ENCODE results near the gene FAM120AOS. TPM values are rescaled to one million over a fixed set of nuclear protein-coding genes. Genes with fewer than 3 reads are reported as not detected.

The FAM120AOS gene
- 46.1 to 49.6 TPM (median 48.2 TPM) in 5 replicates for total RNA-seq (2022; extraction: Qiagen RNA extraction; ENCODE audit: low read depth)

DNA sequence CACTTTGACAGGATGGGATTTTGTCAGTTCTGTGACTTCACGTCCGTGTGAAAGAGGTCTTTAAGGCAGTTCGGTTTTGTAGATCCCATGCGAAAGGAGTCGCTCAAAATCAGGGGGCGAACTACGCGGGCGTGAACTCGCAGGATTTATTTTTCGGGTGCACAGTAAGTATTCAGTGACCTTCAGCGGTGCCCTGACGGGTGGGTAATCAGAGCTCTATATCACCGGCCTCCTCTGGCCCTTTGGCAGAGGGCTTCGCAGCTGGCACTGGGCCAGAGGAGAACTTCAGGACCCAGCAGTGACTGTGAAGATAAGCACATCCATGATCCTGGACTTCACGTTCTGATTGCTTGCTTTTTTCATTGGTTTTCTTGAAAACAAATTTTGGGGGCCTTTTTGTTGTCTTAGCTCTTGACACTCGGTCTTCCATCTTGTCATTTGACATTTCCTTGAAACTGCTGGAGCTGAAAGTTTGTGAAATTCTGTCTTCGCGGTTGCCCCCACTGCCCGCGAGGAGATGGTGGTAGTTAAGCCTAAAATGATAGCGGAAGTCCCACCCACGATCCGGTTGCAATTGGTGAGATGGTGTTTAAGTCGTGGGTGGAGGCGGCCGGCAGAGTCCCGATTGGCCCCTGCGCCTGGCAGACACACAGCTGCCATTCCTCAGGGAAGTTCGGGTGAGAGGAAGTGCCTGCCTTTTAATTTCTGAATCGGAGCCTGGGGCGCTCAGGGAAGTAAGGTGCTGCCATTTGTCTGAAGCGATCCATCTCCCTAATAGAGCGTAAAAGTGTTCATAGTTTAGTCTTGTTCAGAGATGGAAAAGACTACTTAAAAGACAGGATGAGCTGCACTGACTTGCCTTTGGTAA lies at the start of gene FAM120AOS:
Gene FAM120AOS (minus strand): TSS at position 535 of the 868 bp plus-strand sequence. CDS start 872 bp downstream, outside the sequence.

DNA sequence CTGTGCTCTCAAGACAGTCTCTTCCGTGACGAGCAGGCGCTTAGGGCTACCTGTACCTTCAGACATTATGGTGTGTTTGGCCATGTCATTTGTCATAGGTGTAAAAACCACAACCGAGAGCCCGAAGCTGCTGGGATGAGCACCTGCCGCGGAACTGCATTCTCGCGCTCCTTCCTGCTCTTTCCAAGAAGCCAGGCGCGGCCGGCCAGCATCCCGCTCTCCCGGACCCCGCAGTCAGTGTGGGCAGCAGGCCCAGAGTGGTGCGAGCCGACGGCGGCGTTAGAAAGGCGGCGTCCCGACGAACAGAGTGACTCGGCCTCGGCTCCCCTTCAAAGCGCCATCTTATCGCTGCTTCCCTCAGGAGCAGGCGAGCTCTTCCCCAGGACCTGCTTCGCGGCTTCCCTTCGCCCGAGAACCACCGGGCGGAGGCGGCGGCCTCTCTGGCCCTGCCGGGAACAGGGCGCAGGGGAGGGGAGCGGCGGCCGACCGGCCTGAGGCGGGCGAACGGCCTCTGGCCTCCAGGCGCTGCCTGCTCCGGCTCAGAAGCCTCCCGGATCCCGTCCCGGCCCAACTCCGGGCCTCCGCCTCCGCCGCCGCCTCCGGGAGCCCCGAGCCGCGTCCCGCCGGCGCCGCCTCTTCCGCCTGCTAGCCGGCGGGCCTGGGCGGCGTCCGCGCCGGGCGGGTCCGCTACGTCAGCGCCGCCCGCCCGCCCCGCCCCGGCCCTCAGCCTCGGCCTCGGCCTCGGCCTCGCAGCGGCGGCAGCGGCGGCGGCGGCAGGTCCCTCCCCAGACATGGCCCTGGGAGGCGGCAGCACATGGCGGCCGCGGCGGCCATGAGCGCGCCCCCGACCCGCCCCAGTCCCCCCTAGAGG lies 2.2 kb downstream of the FAM120AOS start, which contains the start of gene FAM120A:
Gene FAM120A (plus strand): TSS at position 741 of the 871 bp plus-strand sequence. CDS start 231 bp downstream, outside the sequence.

Other genes starting within 250 kb of the FAM120AOS start
- 62.6 to 84.7 TPM (median 76.5 TPM) in 5 replicates for gene FAM120A, start 1.9 kb downstream of the FAM120AOS start, total RNA-seq (2022; extraction: Qiagen RNA extraction; ENCODE audit: low read depth)
- gene PHF2, start 123.0 kb upstream of the FAM120AOS start, total RNA-seq (2022; extraction: Qiagen RNA extraction; ENCODE audit: low read depth), result 13.9 to 17.5 TPM (median 15.8 TPM) in 5 replicates

Measured in A549 treated with GW870086 at 1 μM for 4 hours (cell line).